ENCODE data around the gene DHRSX. TPM values are rescaled to one million over a fixed set of nuclear protein-coding genes. Genes with fewer than 3 reads are reported as not detected.
"Not testable (repeated sequence)": the region's sequence is repeated elsewhere in the genome, so short reads cannot be mapped to it uniquely, and the experiment has no call there.

The DHRSX gene
- total RNA-seq, 1 donor = 11.0 TPM

GRCh38 chrX:2382433-2383048 lies 118.2 kb downstream of the DHRSX start:
- not testable (repeated sequence) for H3K9me3 ChIP-seq (ENCODE audit: low read depth, low read length); H3K4me3 ChIP-seq (ENCODE audit: low read length); H3K4me1 ChIP-seq (ENCODE audit: insufficient read depth, low read length); H3K27me3 ChIP-seq (ENCODE audit: insufficient read depth, low read length)

- H3K4me1 ChIP-seq (ENCODE audit: insufficient read depth, low read length) = peaks cover 7% of the 10 kb centered on the region
- H3K27me3 ChIP-seq (ENCODE audit: insufficient read depth, low read length) = no peaks in the 10 kb centered on the region
- H3K9me3 ChIP-seq (ENCODE audit: low read depth, low read length) = no peaks in the 10 kb centered on the region
- H3K4me3 ChIP-seq (ENCODE audit: low read length) = no peak overlapping the region
Measured at GRCh38 chrX:2376166-2376565, 124.6 kb downstream of the DHRSX start.

- no peaks in the 10 kb centered on the region for H3K27me3 ChIP-seq (ENCODE audit: insufficient read depth, low read length)
- no peak overlapping the region for H3K4me3 ChIP-seq (ENCODE audit: low read length)
- peaks cover 7% of the 10 kb centered on the region for H3K4me1 ChIP-seq (ENCODE audit: insufficient read depth, low read length)
- H3K9me3 ChIP-seq (ENCODE audit: low read depth, low read length) = no peaks in the 10 kb centered on the region
Measured at GRCh38 chrX:2374086-2374485, 126.7 kb downstream of the DHRSX start.

- Histone ChIP-seq H3K9me3 (ENCODE audit: low read depth, low read length) (no peaks in the 10 kb centered on the region), H3K27me3 (ENCODE audit: insufficient read depth, low read length) (no peaks in the 10 kb centered on the region), H3K4me3 (ENCODE audit: low read length) (no peak overlapping the region), H3K4me1 (ENCODE audit: insufficient read depth, low read length) (peaks cover 7% of the 10 kb centered on the region)
Measured at GRCh38 chrX:2373615-2374014, 127.2 kb downstream of the DHRSX start.

GRCh38 chrX:2371026-2371711 lies 129.6 kb downstream of the DHRSX start:
- Histone ChIP-seq H3K9me3 (ENCODE audit: low read depth, low read length) (no peaks in the 10 kb centered on the region), H3K27me3 (ENCODE audit: insufficient read depth, low read length) (no peaks in the 10 kb centered on the region), H3K4me3 (ENCODE audit: low read length) (no peak overlapping the region), H3K4me1 (ENCODE audit: insufficient read depth, low read length) (peaks cover 7% of the 10 kb centered on the region)

GRCh38 chrX:2370456-2370855 lies 130.3 kb downstream of the DHRSX start:
- Histone ChIP-seq H3K9me3 (ENCODE audit: low read depth, low read length) (no peaks in the 10 kb centered on the region), H3K27me3 (ENCODE audit: insufficient read depth, low read length) (no peaks in the 10 kb centered on the region), H3K4me3 (ENCODE audit: low read length) (no peak overlapping the region), H3K4me1 (ENCODE audit: insufficient read depth, low read length) (peaks cover 7% of the 10 kb centered on the region)

GRCh38 chrX:2369206-2369605 lies 131.6 kb downstream of the DHRSX start:
- Histone ChIP-seq H3K4me1 (ENCODE audit: insufficient read depth, low read length) (peaks cover 7% of the 10 kb centered on the region), H3K27me3 (ENCODE audit: insufficient read depth, low read length) (no peaks in the 10 kb centered on the region), H3K4me3 (ENCODE audit: low read length) (no peak overlapping the region)

GRCh38 chrX:2360731-2361130 lies 140.0 kb downstream of the DHRSX start:
- Histone ChIP-seq H3K27me3 (ENCODE audit: insufficient read depth, low read length) (no peaks in the 10 kb centered on the region), H3K9me3 (ENCODE audit: low read depth, low read length) (peaks cover 5% of the 10 kb centered on the region), H3K4me3 (ENCODE audit: low read length) (no peak overlapping the region), H3K4me1 (ENCODE audit: insufficient read depth, low read length) (peaks cover 11% of the 10 kb centered on the region)

More at GRCh38 chrX:2369206-2369605, 131.6 kb downstream of the DHRSX start:
- H3K9me3 ChIP-seq (ENCODE audit: low read depth, low read length) = no peaks in the 10 kb centered on the region

GRCh38 chrX:2359522-2359921 lies 141.3 kb downstream of the DHRSX start:
- peaks cover 11% of the 10 kb centered on the region for H3K4me1 ChIP-seq (ENCODE audit: insufficient read depth, low read length)
- H3K9me3 ChIP-seq (ENCODE audit: low read depth, low read length); H3K27me3 ChIP-seq (ENCODE audit: insufficient read depth, low read length); H3K4me3 ChIP-seq (ENCODE audit: low read length): not testable (repeated sequence)

- Histone ChIP-seq H3K9me3 (ENCODE audit: low read depth, low read length) (no peaks in the 10 kb centered on the region), H3K27me3 (ENCODE audit: insufficient read depth, low read length) (no peaks in the 10 kb centered on the region), H3K4me1 (ENCODE audit: insufficient read depth, low read length) (peaks cover 4% of the 10 kb centered on the region), H3K4me3 (ENCODE audit: low read length) (no peak overlapping the region)
Measured at GRCh38 chrX:2351999-2352995, 148.5 kb downstream of the DHRSX start.

- H3K4me3 ChIP-seq (ENCODE audit: low read length) = no peak overlapping the region
- no peaks in the 10 kb centered on the region for H3K4me1 ChIP-seq (ENCODE audit: insufficient read depth, low read length)
- no peaks in the 10 kb centered on the region for H3K27me3 ChIP-seq (ENCODE audit: insufficient read depth, low read length)
- no peaks in the 10 kb centered on the region for H3K9me3 ChIP-seq (ENCODE audit: low read depth, low read length)
Measured at GRCh38 chrX:2351321-2351720, 149.5 kb downstream of the DHRSX start.

GRCh38 chrX:2350703-2351102 lies 150.1 kb downstream of the DHRSX start:
- H3K4me1 ChIP-seq (ENCODE audit: insufficient read depth, low read length); H3K27me3 ChIP-seq (ENCODE audit: insufficient read depth, low read length); H3K9me3 ChIP-seq (ENCODE audit: low read depth, low read length); H3K4me3 ChIP-seq (ENCODE audit: low read length): not testable (repeated sequence)

GRCh38 chrX:2350036-2350435 lies 150.7 kb downstream of the DHRSX start:
- H3K4me3 ChIP-seq (ENCODE audit: low read length); H3K4me1 ChIP-seq (ENCODE audit: insufficient read depth, low read length); H3K9me3 ChIP-seq (ENCODE audit: low read depth, low read length); H3K27me3 ChIP-seq (ENCODE audit: insufficient read depth, low read length): not testable (repeated sequence)

- H3K9me3 ChIP-seq (ENCODE audit: low read depth, low read length) = no peaks in the 10 kb centered on the region
- H3K4me3 ChIP-seq (ENCODE audit: low read length) = no peak overlapping the region
- H3K4me1 ChIP-seq (ENCODE audit: insufficient read depth, low read length) = no peaks in the 10 kb centered on the region
- H3K27me3 ChIP-seq (ENCODE audit: insufficient read depth, low read length) = no peaks in the 10 kb centered on the region
Measured at GRCh38 chrX:2348211-2348610, 152.6 kb downstream of the DHRSX start.

- H3K4me3 ChIP-seq (ENCODE audit: low read length) = no peak overlapping the region
- H3K27me3 ChIP-seq (ENCODE audit: insufficient read depth, low read length) = no peaks in the 10 kb centered on the region
- no peaks in the 10 kb centered on the region for H3K9me3 ChIP-seq (ENCODE audit: low read depth, low read length)
- no peaks in the 10 kb centered on the region for H3K4me1 ChIP-seq (ENCODE audit: insufficient read depth, low read length)
Measured at GRCh38 chrX:2346158-2346557, 154.6 kb downstream of the DHRSX start.

Measured in mononuclear cell (primary cell).